Ishikawa (cell line): ENCODE measurements around the gene SPRED2.

Source experiments
- CEBPB ChIP-seq: IDR thresholded peaks from 2 replicates; pipeline ENCODE4 v1.6.1; 2012
- CREB1 ChIP-seq: IDR thresholded peaks from 2 replicates; pipeline ENCODE4 v1.6.1; 2012; ENCODE audit warnings: low read depth
- EGR1 ChIP-seq: IDR thresholded peaks from 2 replicates; pipeline ENCODE4 v1.6.1; 2012
- EP300 ChIP-seq: IDR thresholded peaks from 2 replicates; pipeline ENCODE4 v1.6.1; 2012; ENCODE audit warnings: borderline replicate concordance
- FOXM1 ChIP-seq: IDR thresholded peaks from 2 replicates; pipeline ENCODE4 v1.6.1; 2012; ENCODE audit warnings: low read depth, borderline replicate concordance
- MAX ChIP-seq: IDR thresholded peaks from 2 replicates; pipeline ENCODE4 v1.6.1; 2012
- NFIC ChIP-seq: IDR thresholded peaks from 2 replicates; pipeline ENCODE4 v1.6.1; 2012
- RAD21 ChIP-seq: IDR thresholded peaks from 2 replicates; pipeline ENCODE4 v1.6.1; 2012; ENCODE audit warnings: low read depth
- REST ChIP-seq: IDR thresholded peaks from 2 replicates; pipeline ENCODE4 v1.6.1; 2012; ENCODE audit warnings: low read depth, mild to moderate bottlenecking
- TAF1 ChIP-seq: IDR thresholded peaks from 2 replicates; pipeline ENCODE4 v1.6.1; 2012; ENCODE audit warnings: low read depth, mild to moderate bottlenecking
- TCF12 ChIP-seq: IDR thresholded peaks from 2 replicates; pipeline ENCODE4 v1.6.1; 2012; ENCODE audit warnings: low read depth
- TEAD4 ChIP-seq: IDR thresholded peaks from 2 replicates; pipeline ENCODE4 v1.6.1; 2012
- USF1 ChIP-seq: IDR thresholded peaks from 2 replicates; pipeline ENCODE4 v1.6.1; 2012
- YY1 ChIP-seq: IDR thresholded peaks from 2 replicates; pipeline ENCODE4 v1.6.1; 2012; ENCODE audit warnings: low read depth
- ZBTB7A ChIP-seq: IDR thresholded peaks from 2 replicates; pipeline ENCODE4 v1.6.1; 2012; ENCODE audit warnings: low read depth

Gene SPRED2

GRCh38 chr2:65420712-65421431, 11.5 kb downstream of the SPRED2 start:
- TF ChIP-seq MAX (no peak), EGR1 (no peak), ZBTB7A (no peak), CREB1 (no peak), CEBPB (no peak), YY1 (no peak), TAF1 (no peak), TEAD4 (no peak), EP300 (no peak)

- TF ChIP-seq USF1 (no peak), TCF12 (no peak), FOXM1 (no peak), TAF1 (no peak), EGR1 (no peak), RAD21 (no peak), TEAD4 (no peak), CEBPB (no peak), NFIC (no peak), CREB1 (no peak), REST (no peak), YY1 (no peak), MAX (no peak)
Observed at GRCh38 chr2:65417509-65418085, 14.8 kb downstream of the SPRED2 start.

GRCh38 chr2:65416945-65417344, 15.5 kb downstream of the SPRED2 start:
- TF ChIP-seq EP300, result peak; percentile 71
- no peak for TF ChIP-seq TAF1
- peak; percentile 37; the same call in 1 of the 2 replicates for TF ChIP-seq TEAD4
- TF ChIP-seq CREB1, result no peak
- no peak for TF ChIP-seq RAD21
- peak; percentile 84 for TF ChIP-seq NFIC
- no peak for TF ChIP-seq EGR1
- no peak for TF ChIP-seq ZBTB7A
- peak; percentile 20; the same call in 1 of the 2 replicates for TF ChIP-seq CEBPB
- peak; percentile 78 for TF ChIP-seq TCF12

- no peak for TF ChIP-seq TAF1
- TF ChIP-seq FOXM1, result no peak
- no peak for TF ChIP-seq USF1
- no peak for TF ChIP-seq EP300
- TF ChIP-seq CREB1, result no peak
- no peak for TF ChIP-seq NFIC
- no peak for TF ChIP-seq CEBPB
- no peak for TF ChIP-seq ZBTB7A
- TF ChIP-seq YY1, result no peak
- no peak for TF ChIP-seq REST
- TF ChIP-seq MAX, result no peak
Observed at GRCh38 chr2:65416321-65416720, 16.1 kb downstream of the SPRED2 start.

- TF ChIP-seq FOXM1, result no peak
- TF ChIP-seq MAX, result no peak
- no peak for TF ChIP-seq ZBTB7A
- no peak for TF ChIP-seq CEBPB
- TF ChIP-seq CREB1, result no peak
- no peak for TF ChIP-seq USF1
- TF ChIP-seq NFIC, result no peak
- TF ChIP-seq EGR1, result no peak
- TF ChIP-seq TAF1, result no peak
Observed at GRCh38 chr2:65415091-65415490, 17.3 kb downstream of the SPRED2 start.
